Astrocyte of the cerebellum (primary cell): ENCODE data around the gene OLFML2A.
A peak's percentile ranks its signal among the peaks of the same experiment; 100 is the strongest.

Experiments
- DNase-seq: peaks from one replicate; pipeline ENCODE4 v3.0.0-alpha.2; 2011; ENCODE audit warnings: low read depth
- H3K4me3 ChIP-seq: 2 replicates; pipeline ENCODE4 v1.5.1; 2011; ENCODE audit warnings: mild to moderate bottlenecking, low read depth, low read length, moderate library complexity
- CTCF ChIP-seq: IDR thresholded peaks from 2 replicates; pipeline ENCODE4 v1.5.1; 2012; ENCODE audit warnings: low read length, low read depth, moderate library complexity, mild to moderate bottlenecking; ENCODE audit errors: missing control alignments
- in situ Hi-C: cut with HindIII; loops from 2 replicates; pipeline ENCODE4 v1.10.0; 2017; ENCODE audit warnings: low sequenced_read_pairs

The OLFML2A gene

GRCh38 chr9:124861342-124862229 lies 84.7 kb downstream of the OLFML2A start, which contains the start of the genes ARPC5L and RPL35:
ARPC5L (plus strand) TSS chr9:124862130; CDS start chr9:124869291, 7,161 bp downstream.
RPL35 (minus strand) TSS chr9:124861957; CDS start chr9:124861912, 45 bp downstream.
- peak; percentile 34 for TF ChIP-seq CTCF
- peak within 1 kb of the TSS; percentile 92 for H3K4me3 ChIP-seq
- peak; percentile 74 for DNase-seq
- in situ Hi-C loops = no loop called here

- H3K4me3 ChIP-seq = no peak overlapping the region
- no peak for DNase-seq
- in situ Hi-C loops = no loop called here
- TF ChIP-seq CTCF = no peak
Observed at GRCh38 chr9:124863371-124863871, 86.5 kb downstream of the OLFML2A start.
